Ovary (tissue), 9 donors: ENCODE measurements around the gene NRIP1. TPM values are rescaled to one million over a fixed set of nuclear protein-coding genes. Genes with fewer than 3 reads are reported as not detected.

Experiments
- DNase-seq, 5 donors: peaks; one replicate each; pipeline ENCODE4 v3.0.0-alpha.2; 2019 to 2020
- H3K27ac ChIP-seq, 2 donors: fragments of 200-600 bp; one replicate each; pipeline versions ENCODE4 v1.5.1 to v1.8.0; 2019 to 2022
- H3K27me3 ChIP-seq: fragments of 200-600 bp; one replicate; pipeline ENCODE4 v1.8.0; 2022
- H3K36me3 ChIP-seq: fragments of 200-600 bp; sonication (generic); one replicate; pipeline ENCODE4 v1.5.1; 2019
- H3K4me1 ChIP-seq: one replicate; pipeline ENCODE4 v1.8.1; 2013; ENCODE audit warnings: mild to moderate bottlenecking, moderate library complexity; ENCODE audit not compliant: insufficient read depth
- H3K4me3 ChIP-seq: fragments of 200-600 bp; sonication (generic); one replicate; pipeline ENCODE4 v1.5.1; 2017
- H3K9me3 ChIP-seq, 2 donors: fragments of 200-600 bp in 1 of 2; sonication (generic) in 1 of 2; one replicate each; pipeline versions ENCODE4 v1.5.1 to v1.8.1; 2013 to 2019; ENCODE audit warnings: mild to moderate bottlenecking in 1 of 2, moderate library complexity in 1 of 2
- EP300 ChIP-seq: sonication (generic); formaldehyde crosslinking; IDR thresholded peaks from one replicate; pipeline ENCODE4 v1.6.1; 2017; ENCODE audit warnings: antibody characterized with exemption
- POLR2A ChIP-seq: fragments of 450-650 bp; IDR thresholded peaks from one replicate; pipeline ENCODE4 v1.6.1; 2017; ENCODE audit warnings: antibody characterized with exemption, mild to moderate bottlenecking, moderate library complexity
- WGBS, 3 donors: extraction: QIAGEN DNeasy Blood & Tissue Kit in 1 of 3; methylation state at CpG; one replicate each; pipeline versions ENCODE4 v1.1.5 to v1.1.7; 2013 to 2017; 5-methylcytosine and 5-hydroxymethylcytosine counted together
- intact Hi-C, 4 donors: fragments of 100-400 bp; cut with DNase I; formaldehyde crosslinking; loops; one replicate each; pipeline versions ENCODE4 v1.11.0 to v1.15.1; 2022 to 2023
- polyA plus RNA-seq, 2 donors: library from polyadenylated mRNA; stranded (reverse); fragments of 200-250 nt in 1 of 2; fragments of 350-450 nt in 1 of 2; fragmentation: Illumina TruSeq in 1 of 2; extraction: RNeasy Lipid Tissue Mini Kit (QIAGEN cat#74804) in 1 of 2; gene quantifications; one replicate each; pipeline ENCODE4 v1.2.3, GENCODE V29; 2013 to 2014
- total RNA-seq, 7 donors: library from RNA; depleted of rRNA in 2 of 7; stranded (reverse); fragments of >200 nt in 2 of 7; fragmentation: NEBNext Ultra II Directional in 3 of 7; extraction: Animal tissue kit (Norgen Biotek cat#: 25700) in 3 of 7; gene quantifications; one replicate each; pipeline versions ENCODE4 v1.1.0 to v1.2.4, GENCODE V29; 2016 to 2023
- TF ChIP-seq, protein P1 (sequence below), 3 donors: fragments of 450-650 bp in 2 of 3; fragments of 200-600 bp in 1 of 3; IDR thresholded peaks; one replicate each; pipeline versions ENCODE4 v1.5.1 to v1.8.0; 2016 to 2022; ENCODE audit warnings: antibody characterized with exemption in 3 of 3, mild to moderate bottlenecking in 1 of 3
- donor health status: DM: no; HTN: no; CAD: no; lungs with moderate emphysema.
- donor health status: DM: no; HTN: no; CAD: no.
- donor health status: Bipolar disorder and iron deficiency.
- donor health status: DM: yes; HTN: yes; CAD: no.
- donor health status: DM: no; HTN: no; CAD: no.
- donor health status: DM: yes; HTN: yes; CAD: no.

Gene NRIP1
- total and polyA plus RNA-seq, 9 donors: 9.4 to 56.6 (median 39.9) TPM

DNA sequence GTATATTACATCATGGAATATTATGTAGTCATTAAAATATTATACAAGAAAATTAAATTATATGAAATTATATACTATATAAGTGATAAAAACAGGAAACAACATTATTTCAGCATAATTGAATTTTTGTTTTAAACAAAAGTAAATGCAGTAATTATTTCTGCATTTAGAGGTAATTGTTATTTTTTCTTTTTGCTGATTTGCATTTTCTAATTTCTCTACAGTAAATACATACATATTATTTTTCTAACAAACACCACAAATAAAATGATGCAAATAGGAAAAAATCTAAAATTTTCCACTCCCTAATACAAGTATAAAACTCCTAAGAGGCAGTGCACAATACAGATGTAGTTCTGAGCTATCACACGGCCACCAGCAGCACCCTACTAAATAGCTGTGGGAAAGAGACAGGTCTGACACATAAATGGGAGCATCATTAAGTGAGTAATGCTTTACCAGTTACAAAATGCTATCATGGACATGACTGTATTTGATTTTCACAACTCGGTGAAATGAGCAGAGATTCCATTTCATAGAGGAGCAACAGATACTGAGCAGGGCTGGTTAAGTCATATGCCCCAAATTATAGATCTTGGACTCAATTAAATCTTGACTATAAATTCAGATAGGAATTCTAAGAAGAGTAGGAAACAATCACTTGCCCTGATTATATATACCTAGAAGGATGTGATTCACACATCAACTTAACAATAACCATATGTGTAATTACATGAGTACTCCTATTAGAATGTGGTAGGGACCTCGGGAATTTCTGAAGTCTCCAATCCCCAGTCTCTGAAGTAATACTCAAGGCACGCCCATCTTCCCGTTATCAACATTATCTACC, 49.0 kb downstream of the NRIP1 start:
- H3K27me3 ChIP-seq: no peaks in the 10 kb centered on the region
- H3K36me3 ChIP-seq: no peaks in the 10 kb centered on the region
- no peak overlapping the region for H3K27ac ChIP-seq
- no peak for DNase-seq
- WGBS, 3 donors: 84 to 89% (median 85%) methylated on average over 5 of the region's 5 CpGs
- H3K9me3 ChIP-seq: no peaks in the 10 kb centered on the region
- H3K4me1 ChIP-seq: no peaks in the 10 kb centered on the region
- TF ChIP-seq EP300: no peak
- TF ChIP-seq POLR2A: no peak
- TF ChIP-seq, protein P1, sequence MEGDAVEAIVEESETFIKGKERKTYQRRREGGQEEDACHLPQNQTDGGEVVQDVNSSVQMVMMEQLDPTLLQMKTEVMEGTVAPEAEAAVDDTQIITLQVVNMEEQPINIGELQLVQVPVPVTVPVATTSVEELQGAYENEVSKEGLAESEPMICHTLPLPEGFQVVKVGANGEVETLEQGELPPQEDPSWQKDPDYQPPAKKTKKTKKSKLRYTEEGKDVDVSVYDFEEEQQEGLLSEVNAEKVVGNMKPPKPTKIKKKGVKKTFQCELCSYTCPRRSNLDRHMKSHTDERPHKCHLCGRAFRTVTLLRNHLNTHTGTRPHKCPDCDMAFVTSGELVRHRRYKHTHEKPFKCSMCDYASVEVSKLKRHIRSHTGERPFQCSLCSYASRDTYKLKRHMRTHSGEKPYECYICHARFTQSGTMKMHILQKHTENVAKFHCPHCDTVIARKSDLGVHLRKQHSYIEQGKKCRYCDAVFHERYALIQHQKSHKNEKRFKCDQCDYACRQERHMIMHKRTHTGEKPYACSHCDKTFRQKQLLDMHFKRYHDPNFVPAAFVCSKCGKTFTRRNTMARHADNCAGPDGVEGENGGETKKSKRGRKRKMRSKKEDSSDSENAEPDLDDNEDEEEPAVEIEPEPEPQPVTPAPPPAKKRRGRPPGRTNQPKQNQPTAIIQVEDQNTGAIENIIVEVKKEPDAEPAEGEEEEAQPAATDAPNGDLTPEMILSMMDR (IDR thresholded peaks at IDR 0.05): no peak
- intact Hi-C loops: no loop called here
- no peak overlapping the region for H3K4me3 ChIP-seq

DNA sequence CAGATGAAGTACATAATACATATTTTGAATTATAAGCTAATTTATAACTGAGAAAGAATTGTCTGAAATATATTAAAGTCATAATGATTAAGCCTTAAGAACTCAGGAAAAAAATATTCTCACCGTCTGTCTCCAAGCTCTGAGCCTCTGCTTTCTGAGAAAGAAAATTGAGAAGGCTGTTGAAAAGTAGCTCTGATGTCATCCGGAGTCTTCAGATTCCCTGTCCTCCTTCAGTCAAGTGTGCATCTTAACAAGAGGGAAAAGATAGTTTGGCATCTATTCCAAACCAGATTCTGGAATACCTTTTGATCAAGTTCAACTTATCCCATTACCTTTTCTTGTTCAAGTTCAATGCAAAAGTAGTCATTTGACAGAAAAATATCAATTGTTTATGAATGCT, 50.6 kb downstream of the NRIP1 start:
- Histone ChIP-seq H3K9me3 (no peaks in the 10 kb centered on the region), H3K4me1 (peaks cover 2% of the 10 kb centered on the region), H3K27me3 (no peaks in the 10 kb centered on the region), H3K4me3 (no peak overlapping the region), H3K36me3 (no peaks in the 10 kb centered on the region), H3K27ac (no peak overlapping the region)
- TF ChIP-seq EP300: no peak
- TF ChIP-seq, protein P1 (IDR thresholded peaks at IDR 0.05): no peak
- no peak for DNase-seq
- intact Hi-C loops: no loop called here
- WGBS, 3 donors: 77 to 83% (median 81%) methylated on average over 2 of the region's 2 CpGs

DNA sequence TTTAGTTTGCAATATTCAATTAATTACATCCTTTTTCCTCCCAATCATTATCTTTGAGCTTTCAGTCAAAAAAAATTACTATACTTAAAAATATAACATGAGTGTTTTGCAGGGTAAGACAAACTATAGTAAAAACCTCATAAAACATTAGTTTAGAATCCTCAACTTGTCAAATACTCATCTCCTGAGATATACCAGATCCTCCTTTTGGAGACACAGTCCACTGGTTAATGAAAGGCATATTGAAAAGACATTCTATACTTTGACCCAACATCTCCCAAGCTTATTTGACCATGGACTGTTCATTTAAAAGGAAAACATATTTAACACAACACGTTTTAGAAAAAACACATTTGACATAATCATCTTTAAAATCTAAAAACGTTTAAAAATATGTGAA, 52.8 kb downstream of the NRIP1 start:
- Histone ChIP-seq H3K27ac (no peak overlapping the region), H3K9me3 (no peaks in the 10 kb centered on the region), H3K4me3 (no peak overlapping the region), H3K4me1 (peaks cover 3% of the 10 kb centered on the region), H3K36me3 (no peaks in the 10 kb centered on the region), H3K27me3 (no peaks in the 10 kb centered on the region)
- intact Hi-C loops: no loop called here
- TF ChIP-seq, protein P1 (IDR thresholded peaks at IDR 0.05): no peak
- no peak for TF ChIP-seq EP300
- no peak for TF ChIP-seq POLR2A
- DNase-seq: no peak
- 69 to 78% (median 78%) methylated on average over 2 of the region's 2 CpGs for WGBS, 3 donors

DNA sequence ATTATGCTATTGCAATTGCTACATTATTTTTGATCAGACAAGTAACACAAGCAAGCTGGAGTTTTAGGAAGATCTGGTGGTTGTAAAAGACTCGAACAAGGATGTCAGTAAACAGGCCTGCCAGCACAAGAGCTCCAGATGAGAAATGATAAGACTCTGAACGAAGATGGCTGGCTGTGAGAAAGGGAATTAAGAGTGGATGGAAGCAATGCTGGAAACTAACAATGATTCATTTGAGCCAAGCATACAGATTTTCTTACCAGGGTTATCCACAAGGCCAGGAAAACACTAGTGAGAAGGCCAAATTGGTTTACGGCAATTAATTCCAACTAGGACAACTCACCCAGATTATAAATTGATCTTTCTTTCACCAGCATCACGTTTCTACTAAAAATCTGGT, 54.2 kb downstream of the NRIP1 start:
- DNase-seq: no peak

More for the DNA sequence above, 54.2 kb downstream of the NRIP1 start:
- H3K27me3 ChIP-seq: no peaks in the 10 kb centered on the region
- peaks cover 7% of the 10 kb centered on the region for H3K4me1 ChIP-seq
- H3K4me3 ChIP-seq: no peak overlapping the region
- WGBS, 3 donors: 32 to 43% (median 38%) methylated on average over 4 of the region's 4 CpGs
- H3K9me3 ChIP-seq: no peaks in the 10 kb centered on the region
- TF ChIP-seq, protein P1 (IDR thresholded peaks at IDR 0.05): no peak
- TF ChIP-seq POLR2A: no peak
- TF ChIP-seq EP300: no peak
- H3K27ac ChIP-seq: no peak overlapping the region
- no peaks in the 10 kb centered on the region for H3K36me3 ChIP-seq
- intact Hi-C loops: no loop called here
